ENCODE measurements around the gene SLC4A9.
"Not testable (repeated sequence)": the region's sequence is repeated elsewhere in the genome, so short reads cannot be mapped to it uniquely, and the experiment has no call there.

Gene SLC4A9

DNA sequence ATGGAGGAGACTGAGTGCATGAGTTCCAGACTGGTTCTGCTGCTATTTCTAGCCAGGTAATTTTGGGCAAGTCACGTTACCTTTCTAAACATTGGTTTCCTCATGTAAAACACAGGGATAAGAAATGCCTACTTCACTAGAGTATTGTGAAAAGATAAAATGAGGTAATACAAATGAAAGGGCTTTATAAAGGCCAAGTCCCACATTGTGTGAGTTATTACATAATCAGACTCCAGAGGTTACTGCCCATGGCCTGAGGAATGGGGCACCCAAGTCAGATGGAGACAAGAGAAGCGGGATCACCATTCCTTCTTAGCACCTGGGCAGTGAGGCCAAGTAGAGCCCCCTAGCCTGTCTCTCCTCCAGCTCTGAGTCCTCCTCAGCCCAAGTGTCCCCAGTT is 21.1 kb upstream of the SLC4A9 start:
- DNase-seq, result no peak

DNA sequence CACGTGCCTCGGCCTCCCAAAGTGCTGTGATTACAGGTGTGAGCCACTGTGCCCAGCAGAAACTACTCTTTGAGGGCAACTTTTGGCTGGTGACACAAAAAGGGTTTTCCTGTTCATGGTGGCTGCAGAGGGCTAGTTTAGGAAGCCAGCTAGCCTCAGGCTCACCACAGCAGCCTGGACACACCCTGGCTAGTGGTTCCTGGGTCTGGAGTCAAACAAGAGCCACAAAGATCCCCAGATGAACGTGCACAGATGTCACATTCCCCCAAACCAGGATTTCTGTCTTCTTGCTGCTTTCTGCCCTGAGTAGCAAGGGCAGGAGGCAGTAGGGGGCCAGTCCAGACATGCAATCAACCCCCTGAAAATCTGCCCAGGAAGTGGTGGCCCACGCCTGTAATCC is 20.4 kb upstream of the SLC4A9 start:
- DNase-seq, result no peak

DNA sequence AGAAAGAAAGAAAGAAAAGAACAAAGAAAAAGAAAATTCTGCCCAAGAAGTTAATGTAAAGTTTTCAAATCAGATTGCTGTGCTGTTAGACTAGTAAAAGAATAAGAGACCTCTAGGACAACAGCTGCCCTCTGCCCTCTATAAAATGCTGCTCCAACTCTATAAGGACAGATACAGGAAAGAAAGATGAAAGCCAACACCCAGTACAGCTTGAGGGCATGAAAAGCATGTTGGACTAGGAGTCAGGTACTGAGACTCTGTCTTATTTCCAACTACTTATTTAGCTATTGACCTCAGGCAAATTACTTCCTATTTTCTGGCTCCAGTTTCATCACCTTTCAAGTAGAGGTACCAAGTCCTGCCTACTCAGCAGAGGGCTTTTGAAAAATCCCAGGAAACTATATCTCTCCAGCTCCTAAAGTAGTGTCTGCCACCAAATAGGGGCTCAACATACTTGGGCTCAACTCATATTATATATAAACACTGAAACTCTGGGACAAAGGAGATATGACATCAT is 19.3 kb upstream of the SLC4A9 start:
- no peak for DNase-seq

- DNase-seq, result no peak
Measured at GRCh38 chr5:140341591-140341990, 18.4 kb upstream of the SLC4A9 start.

DNA sequence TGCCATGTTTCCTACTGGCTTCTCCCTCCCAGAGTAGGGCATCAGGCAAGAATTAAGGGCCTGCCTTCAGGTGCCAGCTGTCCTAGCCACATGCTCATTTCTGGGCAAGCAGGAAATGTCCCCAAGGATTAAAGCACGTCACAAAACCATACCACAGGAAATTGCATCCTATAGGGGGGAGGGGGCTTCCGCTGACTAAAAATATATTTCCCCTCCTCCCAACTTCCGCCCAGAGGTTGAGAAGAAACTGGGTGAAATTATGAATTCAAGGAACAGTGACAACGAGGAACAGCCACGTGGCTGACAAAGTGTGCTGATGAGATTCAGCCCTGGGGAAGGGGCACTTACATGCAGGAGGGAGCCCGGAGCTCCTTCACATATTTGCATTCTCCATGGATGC is 17.7 kb upstream of the SLC4A9 start:
- DNase-seq, result no peak

DNA sequence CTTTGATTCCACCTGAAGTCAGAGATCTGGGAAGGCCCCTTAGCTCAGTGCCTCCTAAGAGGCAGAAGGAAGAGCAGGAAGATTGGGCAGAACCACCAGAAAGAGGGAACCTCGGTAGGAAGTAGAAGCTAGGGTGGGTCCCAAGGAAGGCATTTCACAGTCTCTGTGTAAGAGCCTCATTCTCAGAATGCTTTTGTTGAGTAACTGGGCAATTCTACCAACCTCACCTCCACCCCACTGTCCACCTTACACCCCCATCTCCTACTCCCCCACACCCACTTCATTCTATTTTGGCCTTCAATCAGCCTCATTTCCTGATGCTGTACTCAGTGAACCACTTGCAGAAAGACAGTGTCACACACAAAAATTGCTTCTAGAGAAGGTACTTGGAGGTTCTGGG is 17.1 kb upstream of the SLC4A9 start:
- DNase-seq, result no peak

GRCh38 chr5:140343849-140344248 is 16.1 kb upstream of the SLC4A9 start:
- DNase-seq, result not testable (repeated sequence)

GRCh38 chr5:140344683-140345423 is 15.1 kb upstream of the SLC4A9 start:
- no peak for DNase-seq

DNA sequence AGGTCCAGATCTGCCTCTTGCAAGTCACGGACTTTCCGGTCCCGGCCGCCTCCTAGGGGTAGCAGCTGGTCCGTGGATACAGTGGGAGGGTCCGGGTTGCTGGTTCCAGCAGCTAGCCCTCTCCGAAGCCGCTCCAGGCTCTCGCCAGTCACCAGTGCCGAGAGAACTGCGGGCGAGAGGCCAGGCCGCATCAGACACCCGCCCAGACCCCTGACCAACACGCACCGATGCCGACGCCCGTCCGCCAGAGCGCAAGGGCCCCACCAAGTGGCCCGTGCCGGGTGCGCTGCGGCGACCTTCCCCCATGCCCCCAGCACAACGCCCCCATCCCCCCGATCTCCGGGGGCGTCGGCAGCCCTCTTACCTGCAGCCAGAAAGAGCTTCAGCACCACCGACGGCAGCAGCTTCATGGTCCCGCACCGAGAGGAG is 14.1 kb upstream of the SLC4A9 start:
- DNase-seq, result no peak

DNA sequence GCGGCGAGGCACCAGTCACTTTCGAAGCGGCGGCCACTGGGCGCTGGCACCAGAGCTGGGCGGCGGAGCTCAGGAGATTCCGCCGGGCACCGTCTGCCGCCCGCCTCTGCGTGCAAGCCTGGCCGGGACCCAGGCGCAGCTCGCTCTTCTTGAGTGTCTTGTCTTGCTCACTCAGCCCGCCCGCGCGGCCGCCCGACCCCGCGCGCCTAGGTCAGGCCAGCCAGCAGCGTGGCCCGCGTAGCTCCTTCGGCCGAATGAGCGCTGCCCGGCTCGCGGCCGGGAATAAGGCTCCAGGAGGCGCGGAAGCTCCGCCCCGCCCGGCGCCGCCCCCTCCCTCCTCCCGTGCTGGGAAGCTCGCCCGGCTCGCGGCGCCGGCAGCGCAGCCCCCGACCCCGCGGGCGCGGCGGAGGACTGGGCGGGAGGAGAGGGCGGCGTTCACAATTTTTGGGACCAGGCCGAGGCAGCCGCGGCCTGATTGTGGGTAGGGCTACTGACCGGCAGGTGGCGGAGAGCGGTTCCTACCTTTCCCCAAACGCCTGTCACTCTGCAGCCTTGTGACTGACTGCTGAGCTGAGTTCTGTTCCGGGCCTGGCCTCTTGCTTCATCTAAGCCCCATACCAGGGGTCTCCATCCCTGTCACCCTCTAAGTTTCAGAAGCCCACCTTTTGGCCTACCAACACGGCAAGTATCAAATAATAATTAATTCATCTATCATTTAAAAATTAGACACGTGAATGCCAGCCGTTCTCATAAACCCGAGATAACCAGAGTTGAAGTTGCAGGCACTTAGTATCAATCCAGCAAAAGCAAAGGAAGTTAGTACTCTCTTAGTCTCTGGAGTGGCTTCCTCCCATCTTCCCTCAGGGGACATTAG is 13.4 kb upstream of the SLC4A9 start, which contains the start of gene HBEGF:
Gene HBEGF (minus strand): TSS at position 256 of the 874 bp plus-strand sequence. CDS start 275 bp downstream, outside the sequence.
- DNase-seq, result peak; percentile 50

- no peak for DNase-seq
Measured at GRCh38 chr5:140347360-140347759, 12.6 kb upstream of the SLC4A9 start.

- DNase-seq, result no peak
Measured at GRCh38 chr5:140348104-140348503, 11.9 kb upstream of the SLC4A9 start.

GRCh38 chr5:140349244-140349643 is 10.8 kb upstream of the SLC4A9 start:
- DNase-seq, result no peak

GRCh38 chr5:140351609-140352334 is 8.2 kb upstream of the SLC4A9 start:
- peak; percentile 19 for DNase-seq

DNA sequence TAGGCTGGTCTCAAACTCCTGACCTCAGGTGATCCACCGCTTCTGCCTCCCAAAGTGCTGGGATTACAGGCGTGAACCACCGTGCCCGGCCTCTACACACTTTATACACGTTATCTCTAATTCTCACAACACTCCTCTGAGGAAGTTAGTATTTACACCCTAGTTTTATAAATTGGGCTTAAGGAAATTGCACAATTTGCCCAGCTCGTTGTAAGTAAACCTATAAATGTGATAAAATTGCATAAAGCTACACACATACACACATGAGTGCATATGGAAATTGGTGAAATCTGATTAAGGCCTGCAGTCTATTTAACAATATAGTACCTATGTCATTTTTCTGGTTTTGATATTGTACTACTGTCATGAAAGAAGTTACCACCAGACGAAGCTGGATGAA is 4.4 kb upstream of the SLC4A9 start:
- no peak for DNase-seq

DNA sequence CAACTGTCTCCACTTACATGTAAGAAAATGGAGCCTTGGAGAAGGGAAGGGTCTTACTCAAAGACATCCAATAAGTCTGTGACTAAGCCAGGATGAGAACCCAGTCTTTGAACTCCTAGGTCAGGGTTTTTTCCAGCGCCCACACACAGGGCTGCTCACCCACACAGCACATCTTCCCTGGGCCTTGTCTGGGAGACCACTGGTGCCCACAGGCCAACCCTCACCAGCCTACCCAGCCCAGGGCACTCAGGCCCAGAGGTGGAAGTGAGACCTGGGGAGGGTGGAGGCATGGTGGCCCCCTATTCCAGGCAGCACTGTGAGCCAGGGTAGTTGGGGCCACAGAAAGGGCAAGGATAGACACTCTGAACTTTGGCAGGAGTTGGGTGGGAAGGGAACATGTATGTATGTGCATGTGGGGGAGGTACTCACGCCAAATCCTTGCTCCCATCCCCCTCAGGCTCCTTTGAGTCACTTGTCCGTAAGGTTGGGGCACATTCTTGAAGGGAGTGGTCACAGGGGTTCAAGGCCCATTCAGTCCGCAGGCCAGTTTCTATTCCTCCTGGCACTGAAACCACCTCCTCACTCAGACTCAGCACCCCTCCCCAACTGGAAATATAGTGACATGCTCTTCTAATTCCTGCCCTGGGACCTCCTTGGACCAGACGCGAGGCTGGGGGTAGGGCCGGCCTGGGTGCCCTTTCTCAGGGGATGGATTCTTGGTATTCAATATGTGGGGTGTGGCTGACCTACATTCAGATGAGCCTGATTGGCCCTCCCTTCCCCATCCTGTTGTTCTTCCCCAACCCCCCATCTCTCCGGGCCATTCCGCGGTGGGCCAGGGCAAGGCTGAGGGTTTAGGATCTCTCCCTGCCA is 2.9 kb upstream of the SLC4A9 start:
- no peak for DNase-seq

- DNase-seq, result peak; percentile 74
Measured at GRCh38 chr5:140357726-140358093, 2.3 kb upstream of the SLC4A9 start.

GRCh38 chr5:140358738-140359310 is 1.2 kb upstream of the SLC4A9 start:
- DNase-seq, result peak; percentile 1

DNA sequence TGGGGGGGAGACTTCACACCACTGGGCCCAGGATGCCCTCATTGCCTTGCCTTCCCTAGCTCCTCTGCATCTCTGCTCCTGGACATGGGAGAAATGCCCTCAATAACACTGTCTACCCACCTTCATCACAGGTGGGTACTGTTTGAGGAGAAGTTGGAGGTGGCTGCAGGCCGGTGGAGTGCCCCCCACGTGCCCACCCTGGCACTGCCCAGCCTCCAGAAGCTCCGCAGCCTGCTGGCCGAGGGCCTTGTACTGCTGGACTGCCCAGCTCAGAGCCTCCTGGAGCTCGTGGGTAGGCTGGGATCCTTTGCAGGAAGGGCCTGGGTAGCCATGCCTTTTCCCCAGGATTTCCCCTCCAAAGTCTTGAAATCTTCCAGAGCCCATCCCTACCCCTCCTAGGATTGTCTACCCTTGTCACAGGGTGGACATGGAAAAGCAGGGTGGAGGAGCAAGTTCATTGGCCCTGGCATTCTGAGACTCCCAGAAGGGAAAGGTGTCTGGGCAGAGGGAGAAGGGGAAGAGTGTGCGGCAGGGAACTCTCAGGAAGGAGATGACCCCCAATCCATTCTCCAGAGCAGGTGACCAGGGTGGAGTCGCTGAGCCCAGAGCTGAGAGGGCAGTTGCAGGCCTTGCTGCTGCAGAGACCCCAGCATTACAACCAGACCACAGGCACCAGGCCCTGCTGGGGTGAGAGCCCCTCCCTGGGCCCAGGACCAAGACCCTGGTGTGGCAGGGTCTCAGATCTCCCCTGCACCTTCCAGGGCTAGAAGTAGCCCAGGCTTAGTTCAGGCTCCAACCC is 886 bp downstream of the SLC4A9 start:
- DNase-seq, result no peak

GRCh38 chr5:140361901-140362300 is 1.9 kb downstream of the SLC4A9 start:
- no peak for DNase-seq

DNA sequence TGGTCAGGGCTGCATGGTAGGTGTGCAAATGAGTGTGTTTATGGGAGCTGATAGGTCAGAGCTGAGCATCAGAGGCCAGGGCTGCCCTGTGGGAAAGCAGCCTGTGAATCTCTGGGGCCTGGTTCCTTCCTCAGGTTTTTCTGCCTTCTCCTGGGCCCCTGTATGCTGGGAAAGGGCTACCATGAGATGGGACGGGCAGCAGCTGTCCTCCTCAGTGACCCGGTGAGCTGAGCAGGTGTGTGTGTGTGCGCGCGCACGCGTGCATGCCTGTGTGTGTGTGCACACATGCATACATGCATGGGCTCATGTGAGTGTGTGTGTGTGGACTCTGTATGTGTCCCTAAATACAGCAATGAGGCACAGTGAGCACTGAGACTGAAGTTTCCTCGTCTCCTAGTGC is 2.3 kb downstream of the SLC4A9 start:
- DNase-seq, result no peak
